Activated T-cell treated with anti-CD3 and anti-CD28 coated beads for 48 hours (primary cell): ENCODE data around the gene METTL24.

Source experiments
- DNase-seq: peaks from one replicate; pipeline ENCODE4 v3.0.0-alpha.2; 2020; ENCODE audit warnings: low read depth

METTL24 gene

GRCh38 chr6:110195639-110196038, 162.5 kb downstream of the METTL24 start:
- DNase-seq: no peak
